Measurements from ENCODE around the gene FHL1.

DNA sequence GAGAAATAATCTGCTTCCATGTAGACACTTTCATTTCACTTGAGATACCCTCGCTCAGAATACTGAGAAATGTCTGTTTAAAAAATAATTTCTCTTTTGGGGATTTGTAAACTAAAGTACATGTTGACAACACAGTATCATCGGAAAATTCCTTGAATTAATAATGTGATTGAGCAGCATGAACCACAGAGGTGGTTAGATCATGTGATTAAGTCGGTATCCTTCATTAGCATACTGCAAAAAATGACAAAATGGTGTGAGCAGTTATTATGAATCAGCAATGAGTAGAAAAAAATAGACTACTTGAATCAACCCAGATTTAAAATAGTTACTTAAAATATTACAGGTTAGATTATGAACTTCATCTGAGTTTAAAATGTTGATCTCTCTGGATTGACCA, 89.7 kb downstream of the FHL1 start:
- TF ChIP-seq POLR2A (IDR thresholded peaks at IDR 0.05) (no peak), CTCF (IDR thresholded peaks at IDR 0.05) (no peak)

Data from lower leg skin (tissue), 3 donors.